Neural progenitor cell (in vitro differentiated cells): ENCODE data around the gene LRP3. TPM values are rescaled to one million over a fixed set of nuclear protein-coding genes. Genes with fewer than 3 reads are reported as not detected.
"Not testable (repeated sequence)": the region's sequence is repeated elsewhere in the genome, so short reads cannot be mapped to it uniquely, and the experiment has no call there.

ENCODE experiments used
- DNase-seq: peaks from one replicate; pipeline ENCODE4 v3.0.0-alpha.2; 2016; ENCODE audit warnings: low spot score
- H2AFZ ChIP-seq: fragments of 200-600 bp; sonication (generic); replicated peaks from 2 replicates; pipeline ENCODE4 v1.6.1; 2016; ENCODE audit warnings: antibody characterized with exemption
- H3F3A ChIP-seq: fragments of 200-600 bp; sonication (generic); 2 replicates; pipeline ENCODE4 v1.6.1; 2016; ENCODE audit warnings: antibody characterized with exemption, low read depth
- H3K27ac ChIP-seq: fragments of 200-600 bp; sonication (generic); 2 replicates; pipeline ENCODE4 v1.5.1; 2016; ENCODE audit warnings: mild to moderate bottlenecking
- H3K27me3 ChIP-seq: fragments of 200-600 bp; sonication (generic); 2 replicates; pipeline ENCODE4 v1.6.1; 2016; ENCODE audit warnings: mild to moderate bottlenecking, moderate library complexity
- H3K36me3 ChIP-seq: fragments of 200-600 bp; sonication (generic); 2 replicates; pipeline ENCODE4 v1.5.1; 2016
- H3K4me1 ChIP-seq: fragments of 200-600 bp; sonication (generic); 2 replicates; pipeline ENCODE4 v1.6.1; 2016; ENCODE audit warnings: mixed run types
- H3K4me2 ChIP-seq: fragments of 200-600 bp; sonication (generic); 2 replicates; pipeline ENCODE4 v1.6.1; 2016
- H3K4me3 ChIP-seq: fragments of 200-600 bp; sonication (generic); 2 replicates; pipeline ENCODE4 v1.5.1; 2016
- H3K79me2 ChIP-seq: fragments of 200-600 bp; sonication (generic); 2 replicates; pipeline ENCODE4 v1.6.1; 2016; ENCODE audit warnings: low read depth
- H3K9ac ChIP-seq: fragments of 200-600 bp; sonication (generic); 2 replicates; pipeline ENCODE4 v1.6.1; 2016
- H3K9me3 ChIP-seq: fragments of 200-600 bp; sonication (generic); 2 replicates; pipeline ENCODE4 v1.5.1; 2016; ENCODE audit warnings: low read depth
- H4K20me1 ChIP-seq: fragments of 200-600 bp; sonication (generic); 2 replicates; pipeline ENCODE4 v1.6.1; 2016; ENCODE audit warnings: low read depth
- H3K27ac Mint-ChIP-seq: 3 replicates; pipeline ENCODE4 v1.8.0; 2021; ENCODE audit warnings: mixed read lengths
- H3K27me3 Mint-ChIP-seq: 2 replicates; pipeline ENCODE4 v1.8.0; 2022; ENCODE audit warnings: low read depth, mild to moderate bottlenecking, inconsistent platforms, moderate library complexity, mixed read lengths; ENCODE audit not compliant: insufficient read depth
- H3K36me3 Mint-ChIP-seq: 3 replicates; pipeline ENCODE4 v1.8.0; 2021; ENCODE audit warnings: mixed read lengths
- H3K4me1 Mint-ChIP-seq: 3 replicates; pipeline ENCODE4 v1.8.0; 2021; ENCODE audit warnings: mixed read lengths
- H3K4me3 Mint-ChIP-seq: 3 replicates; pipeline ENCODE4 v1.8.0; 2021; ENCODE audit warnings: mild to moderate bottlenecking, moderate library complexity, mixed read lengths
- H3K9me3 Mint-ChIP-seq: 3 replicates; pipeline ENCODE4 v1.8.0; 2020; ENCODE audit warnings: mixed read lengths
- EZH2 ChIP-seq: fragments of 200-600 bp; sonication (generic); IDR thresholded peaks from 2 replicates; pipeline ENCODE4 v1.6.1; 2017; ENCODE audit warnings: antibody characterized with exemption, mild to moderate bottlenecking, moderate library complexity
- EZH2phosphoT487 ChIP-seq: fragments of 200-600 bp; sonication (generic); IDR thresholded peaks from 2 replicates; pipeline ENCODE4 v1.6.1; 2017; ENCODE audit warnings: antibody characterized with exemption
- total RNA-seq: library from RNA; depleted of rRNA; stranded (reverse); fragments of >200 nt; gene quantifications from 2 replicates; pipeline ENCODE4 v1.2.3, GENCODE V29; 2015; ENCODE audit warnings: low replicate concordance
- TF ChIP-seq, protein P1 (sequence below): fragments of 200-600 bp; sonication (generic); IDR thresholded peaks from 2 replicates; pipeline ENCODE4 v1.5.1; 2017; ENCODE audit warnings: antibody characterized with exemption, mild to moderate bottlenecking

The LRP3 gene
- total RNA-seq, 1 donor from 2014 or later: 7.5 TPM

DNA sequence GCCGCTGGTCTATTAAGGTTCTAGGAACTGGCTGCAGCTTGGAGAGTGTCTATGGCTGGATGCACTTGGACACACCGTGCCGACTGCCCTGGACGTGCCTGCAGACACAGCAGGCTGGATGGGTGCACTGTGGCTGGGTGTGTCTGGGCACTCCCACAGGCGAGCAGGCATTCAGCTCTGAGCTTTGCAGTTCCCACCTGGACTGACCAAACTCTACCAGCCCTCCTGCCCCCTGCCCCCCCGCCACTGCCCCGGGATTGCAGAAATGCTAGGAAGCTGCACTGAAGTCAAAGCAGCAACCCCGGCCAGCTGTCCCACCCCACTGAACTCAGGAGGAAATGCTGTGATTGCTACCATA, 7.0 kb upstream of the LRP3 start:
- no peaks in the 10 kb centered on the region for H3K4me1 Mint-ChIP-seq
- Histone ChIP-seq H4K20me1 (no peaks in the 10 kb centered on the region), H3K27me3 (peaks cover under 1% of the 10 kb centered on the region), H3K9me3 (no peaks in the 10 kb centered on the region), H2AFZ (no peak overlapping the region), H3K79me2 (no peaks in the 10 kb centered on the region), H3K9ac (no peak overlapping the region), H3K36me3 (no peaks in the 10 kb centered on the region), H3K4me2 (no peak overlapping the region), H3F3A (no peaks in the 10 kb centered on the region), H3K4me3 (no peak overlapping the region), H3K27ac (no peak overlapping the region), H3K4me1 (no peaks in the 10 kb centered on the region)
- no peaks in the 10 kb centered on the region for H3K36me3 Mint-ChIP-seq
- TF ChIP-seq EZH2: no peak
- no peak for TF ChIP-seq EZH2phosphoT487
- TF ChIP-seq, protein P1, sequence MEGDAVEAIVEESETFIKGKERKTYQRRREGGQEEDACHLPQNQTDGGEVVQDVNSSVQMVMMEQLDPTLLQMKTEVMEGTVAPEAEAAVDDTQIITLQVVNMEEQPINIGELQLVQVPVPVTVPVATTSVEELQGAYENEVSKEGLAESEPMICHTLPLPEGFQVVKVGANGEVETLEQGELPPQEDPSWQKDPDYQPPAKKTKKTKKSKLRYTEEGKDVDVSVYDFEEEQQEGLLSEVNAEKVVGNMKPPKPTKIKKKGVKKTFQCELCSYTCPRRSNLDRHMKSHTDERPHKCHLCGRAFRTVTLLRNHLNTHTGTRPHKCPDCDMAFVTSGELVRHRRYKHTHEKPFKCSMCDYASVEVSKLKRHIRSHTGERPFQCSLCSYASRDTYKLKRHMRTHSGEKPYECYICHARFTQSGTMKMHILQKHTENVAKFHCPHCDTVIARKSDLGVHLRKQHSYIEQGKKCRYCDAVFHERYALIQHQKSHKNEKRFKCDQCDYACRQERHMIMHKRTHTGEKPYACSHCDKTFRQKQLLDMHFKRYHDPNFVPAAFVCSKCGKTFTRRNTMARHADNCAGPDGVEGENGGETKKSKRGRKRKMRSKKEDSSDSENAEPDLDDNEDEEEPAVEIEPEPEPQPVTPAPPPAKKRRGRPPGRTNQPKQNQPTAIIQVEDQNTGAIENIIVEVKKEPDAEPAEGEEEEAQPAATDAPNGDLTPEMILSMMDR: no peak
- no peak overlapping the region for H3K27ac Mint-ChIP-seq
- peaks cover 9% of the 10 kb centered on the region for H3K27me3 Mint-ChIP-seq
- no peaks in the 10 kb centered on the region for H3K9me3 Mint-ChIP-seq
- DNase-seq: no peak
- no peak overlapping the region for H3K4me3 Mint-ChIP-seq

GRCh38 chr19:33189453-33189852, 4.7 kb upstream of the LRP3 start:
- H3K4me3 Mint-ChIP-seq: no peak overlapping the region
- TF ChIP-seq EZH2 (no peak), EZH2phosphoT487 (no peak)
- TF ChIP-seq, protein P1: no peak

DNA sequence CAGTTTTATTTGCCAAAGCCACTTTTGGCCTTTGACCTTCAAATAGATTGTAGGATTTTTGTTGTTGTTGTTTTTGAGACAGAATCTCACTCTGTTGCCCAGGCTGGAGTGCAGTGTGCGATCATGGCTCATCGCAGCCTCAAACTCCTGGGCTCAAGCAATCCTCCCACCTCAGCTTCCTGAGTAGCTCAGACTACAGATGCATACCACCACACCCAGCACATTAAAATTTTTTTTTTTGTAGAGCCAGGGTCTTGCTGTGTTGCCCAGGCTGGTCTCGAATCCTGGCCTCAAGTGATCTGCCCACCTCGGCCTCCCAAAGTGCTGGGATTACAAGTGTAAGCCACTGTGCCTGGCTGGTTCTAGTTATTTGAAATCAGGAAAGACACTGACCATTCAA, 3.0 kb upstream of the LRP3 start:
- H3K9ac ChIP-seq, H3K9me3 Mint-ChIP-seq, H3K4me1 Mint-ChIP-seq, H3K79me2 ChIP-seq, H3K27ac Mint-ChIP-seq, H3K4me1 ChIP-seq, H3K36me3 Mint-ChIP-seq, H3K4me2 ChIP-seq, H3K4me3 ChIP-seq, H3K27ac ChIP-seq, DNase-seq, H2AFZ ChIP-seq, H3K36me3 ChIP-seq, H3K9me3 ChIP-seq, H3F3A ChIP-seq, H3K4me3 Mint-ChIP-seq: not testable (repeated sequence)
- peaks cover 10% of the 10 kb centered on the region for H3K27me3 Mint-ChIP-seq
- H3K27me3 ChIP-seq: peaks cover 28% of the 10 kb centered on the region
- peaks cover 11% of the 10 kb centered on the region for H4K20me1 ChIP-seq

More at GRCh38 chr19:33189453-33189852, 4.7 kb upstream of the LRP3 start:
- no peaks in the 10 kb centered on the region for H3K36me3 ChIP-seq
- peaks cover 4% of the 10 kb centered on the region for H3F3A ChIP-seq
- peaks cover 18% of the 10 kb centered on the region for H3K27me3 ChIP-seq
- Mint-ChIP-seq H3K27ac (peak overlapping the region; percentile 15), H3K9me3 (no peaks in the 10 kb centered on the region), H3K4me1 (peaks cover 7% of the 10 kb centered on the region), H3K36me3 (no peaks in the 10 kb centered on the region), H3K27me3 (peaks cover 11% of the 10 kb centered on the region)
- H4K20me1 ChIP-seq: no peaks in the 10 kb centered on the region
- H3K27ac ChIP-seq: no peak overlapping the region
- no peak overlapping the region for H3K9ac ChIP-seq
- H3K9me3 ChIP-seq: no peaks in the 10 kb centered on the region
- no peak overlapping the region for H3K4me2 ChIP-seq
- no peak overlapping the region for H2AFZ ChIP-seq
- no peaks in the 10 kb centered on the region for H3K4me1 ChIP-seq
- no peaks in the 10 kb centered on the region for H3K79me2 ChIP-seq
- H3K4me3 ChIP-seq: no peak overlapping the region
- DNase-seq: no peak

DNA sequence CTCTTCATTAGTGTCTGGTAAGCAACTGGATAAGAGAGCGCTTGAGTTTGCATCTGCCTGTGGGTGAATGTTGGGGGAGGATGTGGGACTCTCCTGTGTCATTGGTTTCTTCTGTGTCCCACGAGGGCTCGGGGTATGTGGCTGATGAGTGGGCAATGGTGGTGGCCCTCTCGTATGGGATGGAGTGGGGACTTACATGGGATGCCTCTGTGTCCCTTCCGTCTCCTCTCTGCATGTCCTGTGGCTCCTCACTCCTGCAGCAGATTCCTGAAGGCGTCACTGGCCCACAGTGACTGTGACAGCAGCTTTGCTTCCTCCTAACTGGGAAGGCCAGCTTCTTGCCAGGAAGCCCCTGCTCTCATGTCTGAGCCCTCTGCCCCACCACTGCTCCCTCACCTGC, 2.6 kb upstream of the LRP3 start:
- H3K4me1 ChIP-seq: peaks cover 6% of the 10 kb centered on the region
- H3K4me3 Mint-ChIP-seq: no peak overlapping the region

More for the DNA sequence above, 2.6 kb upstream of the LRP3 start:
- no peak overlapping the region for H3K27ac ChIP-seq
- H3F3A ChIP-seq: peaks cover 4% of the 10 kb centered on the region
- H3K36me3 ChIP-seq: no peaks in the 10 kb centered on the region
- H3K36me3 Mint-ChIP-seq: no peaks in the 10 kb centered on the region
- no peak overlapping the region for H3K27ac Mint-ChIP-seq
- no peak overlapping the region for H3K4me3 ChIP-seq
- no peaks in the 10 kb centered on the region for H3K9me3 Mint-ChIP-seq
- no peak for DNase-seq
- H2AFZ ChIP-seq: no peak overlapping the region
- no peak for TF ChIP-seq EZH2
- TF ChIP-seq, protein P1: no peak
- TF ChIP-seq EZH2phosphoT487: no peak
- H3K79me2 ChIP-seq: no peaks in the 10 kb centered on the region
- H3K27me3 Mint-ChIP-seq: peaks cover 10% of the 10 kb centered on the region
- H3K9me3 ChIP-seq: no peaks in the 10 kb centered on the region
- H3K27me3 ChIP-seq: peaks cover 28% of the 10 kb centered on the region
- H3K9ac ChIP-seq: no peak overlapping the region
- H3K4me2 ChIP-seq: no peak overlapping the region
- H3K4me1 Mint-ChIP-seq: peaks cover 7% of the 10 kb centered on the region
- H4K20me1 ChIP-seq: peaks cover 15% of the 10 kb centered on the region
